IPS-NIHi11 (cell line): ENCODE data around the gene SSUH2.
"Not testable (repeated sequence)": the region's sequence is repeated elsewhere in the genome, so short reads cannot be mapped to it uniquely, and the experiment has no call there.

Experiments
- DNase-seq: peaks from one replicate; pipeline ENCODE4 v3.0.0; 2012; ENCODE audit warnings: mixed read lengths, low spot score

SSUH2 gene

GRCh38 chr3:8658306-8659212 lies 14.0 kb upstream of the SSUH2 start:
- DNase-seq: peak; percentile 35

GRCh38 chr3:8657804-8658305 lies 13.3 kb upstream of the SSUH2 start:
- no peak for DNase-seq

- DNase-seq: no peak
Measured at GRCh38 chr3:8656240-8656639, 11.6 kb upstream of the SSUH2 start.

- DNase-seq: no peak
Measured at GRCh38 chr3:8655387-8655835, 10.8 kb upstream of the SSUH2 start.

GRCh38 chr3:8654572-8655329 lies 10.2 kb upstream of the SSUH2 start:
- not testable (repeated sequence) for DNase-seq

- no peak for DNase-seq
Measured at GRCh38 chr3:8653800-8654408, 9.3 kb upstream of the SSUH2 start.

- DNase-seq: no peak
Measured at GRCh38 chr3:8652324-8652987, 7.9 kb upstream of the SSUH2 start.

GRCh38 chr3:8651418-8652323 lies 7.1 kb upstream of the SSUH2 start:
- no peak for DNase-seq

- no peak for DNase-seq
Measured at GRCh38 chr3:8650583-8651416, 6.2 kb upstream of the SSUH2 start.

- DNase-seq: no peak
Measured at GRCh38 chr3:8649757-8650156, 5.2 kb upstream of the SSUH2 start.

GRCh38 chr3:8648909-8649741 lies 4.5 kb upstream of the SSUH2 start:
- DNase-seq: no peak

- no peak for DNase-seq
Measured at GRCh38 chr3:8647137-8647985, 2.8 kb upstream of the SSUH2 start.

GRCh38 chr3:8646313-8646938 lies 1.8 kb upstream of the SSUH2 start:
- DNase-seq: no peak

GRCh38 chr3:8645712-8646111 lies 1.1 kb upstream of the SSUH2 start:
- DNase-seq: no peak

- no peak for DNase-seq
Measured at GRCh38 chr3:8643693-8644365, 769 bp downstream of the SSUH2 start.

GRCh38 chr3:8642001-8642400 lies 2.6 kb downstream of the SSUH2 start:
- DNase-seq: no peak

- DNase-seq: peak; percentile 26
Measured at GRCh38 chr3:8641472-8641871, 3.1 kb downstream of the SSUH2 start.
